Stimulated activated CD4-positive, alpha-beta T cell treated with anti-CD3 and anti-CD28 coated beads, Interleukin-12 subunit alpha, Interleukin-12 subunit beta, amount 100 ng/mL, for 48 hours (primary cell): Measurements from ENCODE around the gene CDKN2C.
"Not testable (repeated sequence)": the region's sequence is repeated elsewhere in the genome, so short reads cannot be mapped to it uniquely, and the experiment has no call there.

ENCODE experiments used
- DNase-seq, 3 donors: peaks; one replicate each; pipeline ENCODE4 v3.0.0-alpha.2; 2020; ENCODE audit warnings: low read depth in 2 of 3, low spot score in 1 of 3

The CDKN2C gene

DNA sequence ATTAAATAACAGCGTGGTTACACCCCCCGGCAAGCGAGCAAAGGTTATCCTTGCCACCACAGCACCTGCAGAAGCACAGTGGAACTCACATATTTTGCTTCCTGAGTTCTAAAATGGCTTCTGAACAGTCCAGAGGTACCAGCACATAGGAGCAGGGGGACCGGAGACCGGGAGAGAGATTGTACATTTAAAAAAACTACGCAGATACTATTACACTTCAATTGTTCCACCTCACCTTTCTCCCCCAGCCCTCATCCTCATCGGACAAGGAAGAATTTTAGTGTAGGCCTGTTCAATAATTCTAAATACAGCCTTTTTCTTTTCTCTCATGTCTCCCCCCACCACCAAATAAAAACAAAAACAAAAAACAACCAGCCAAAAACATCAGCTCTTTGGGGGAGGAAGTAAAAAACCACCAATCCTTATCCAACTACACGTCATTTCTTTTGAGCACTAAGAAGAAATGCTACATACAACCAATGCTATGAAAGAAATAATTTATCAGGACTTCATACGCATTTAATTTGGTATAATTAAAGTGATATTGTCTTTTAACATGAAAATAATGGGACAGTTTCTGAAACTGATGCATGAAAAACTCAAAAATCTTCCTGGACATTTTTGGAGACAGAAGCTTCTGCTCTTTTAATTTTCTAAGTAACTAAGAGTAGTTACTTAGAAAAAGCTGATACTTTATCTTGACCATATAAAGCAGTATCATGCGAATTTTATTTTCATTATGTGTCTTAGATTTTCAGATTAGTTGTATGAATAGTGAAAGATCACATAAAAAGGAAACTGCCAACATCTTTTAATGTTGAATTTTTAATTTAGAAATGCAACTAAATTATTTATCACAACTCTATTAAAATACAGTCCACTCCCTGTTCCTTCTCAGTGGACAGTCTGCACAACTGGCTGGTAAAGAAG, 9.1 kb downstream of the CDKN2C start:
- DNase-seq = no peak

DNA sequence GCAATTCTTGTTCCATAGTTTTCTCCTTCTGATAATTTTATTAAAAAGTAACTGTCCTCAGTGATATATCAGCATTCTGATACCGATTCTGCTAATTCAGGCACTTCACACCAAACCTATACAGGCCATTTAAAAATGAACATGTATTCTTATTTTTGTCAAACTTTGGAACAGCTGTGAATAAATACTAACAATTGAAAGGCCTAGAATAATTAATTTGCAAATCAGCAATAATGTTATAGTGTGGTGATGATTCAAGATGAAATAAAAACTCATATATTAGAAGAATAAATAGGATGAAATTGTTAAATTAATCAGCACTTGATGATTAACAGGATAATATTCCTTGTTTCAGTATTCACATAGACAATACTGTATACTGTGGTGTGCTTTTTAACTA, 9.9 kb downstream of the CDKN2C start:
- DNase-seq = no peak

DNA sequence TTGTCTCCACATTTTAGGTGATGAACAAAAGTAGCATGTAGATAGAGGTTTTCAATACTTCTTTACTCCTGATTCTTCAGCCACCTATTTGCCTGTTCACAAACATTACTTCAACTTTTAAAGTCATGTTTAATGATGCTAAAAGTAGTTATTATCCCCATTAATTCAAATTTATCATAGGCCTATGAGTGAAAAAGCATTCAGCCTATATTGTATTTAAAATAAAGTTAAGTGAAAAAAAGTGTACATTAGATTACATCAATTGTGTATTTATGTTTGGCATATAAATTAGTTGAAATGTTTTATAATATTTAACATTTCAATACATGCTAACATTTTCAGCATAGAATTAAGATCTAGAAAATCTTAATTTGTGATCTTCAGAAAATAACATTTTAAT, 10.5 kb downstream of the CDKN2C start:
- DNase-seq = no peak

DNA sequence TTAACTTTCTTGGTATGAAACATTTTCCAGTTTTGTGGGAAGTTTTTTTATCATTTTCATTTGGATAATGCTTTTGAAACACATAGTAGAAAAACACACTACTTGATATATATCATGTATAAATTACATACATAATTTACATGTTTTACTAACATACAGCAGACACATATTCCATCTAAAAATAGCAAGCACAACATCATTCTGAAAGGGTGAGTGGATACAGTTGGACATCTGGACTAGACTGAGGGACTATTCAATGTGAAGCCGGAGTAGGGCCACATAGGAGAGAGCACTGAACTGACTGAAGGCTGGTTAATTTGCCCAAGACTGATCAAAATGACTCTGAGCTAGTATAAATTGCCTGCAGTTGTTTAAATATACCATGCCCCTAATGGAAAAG, 11.7 kb downstream of the CDKN2C start:
- DNase-seq = no peak

DNA sequence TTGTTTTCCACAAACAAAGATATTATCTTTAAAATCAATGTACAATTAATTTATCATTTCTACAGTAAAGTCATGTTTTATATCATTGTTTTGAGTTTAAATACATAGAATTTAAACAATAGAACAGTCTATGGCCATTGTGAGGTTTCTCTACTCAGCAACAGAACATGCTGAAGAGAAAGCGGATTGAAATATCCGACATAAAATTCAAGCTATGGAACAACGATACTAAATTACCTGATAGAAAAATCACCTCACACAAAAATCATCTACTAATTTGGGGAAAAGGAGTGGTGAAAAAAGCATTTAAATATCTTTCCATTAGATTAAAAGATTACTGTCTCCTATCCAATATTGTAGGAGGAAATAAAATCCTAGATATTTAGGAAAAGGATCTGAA, 12.6 kb downstream of the CDKN2C start:
- DNase-seq = no peak

DNA sequence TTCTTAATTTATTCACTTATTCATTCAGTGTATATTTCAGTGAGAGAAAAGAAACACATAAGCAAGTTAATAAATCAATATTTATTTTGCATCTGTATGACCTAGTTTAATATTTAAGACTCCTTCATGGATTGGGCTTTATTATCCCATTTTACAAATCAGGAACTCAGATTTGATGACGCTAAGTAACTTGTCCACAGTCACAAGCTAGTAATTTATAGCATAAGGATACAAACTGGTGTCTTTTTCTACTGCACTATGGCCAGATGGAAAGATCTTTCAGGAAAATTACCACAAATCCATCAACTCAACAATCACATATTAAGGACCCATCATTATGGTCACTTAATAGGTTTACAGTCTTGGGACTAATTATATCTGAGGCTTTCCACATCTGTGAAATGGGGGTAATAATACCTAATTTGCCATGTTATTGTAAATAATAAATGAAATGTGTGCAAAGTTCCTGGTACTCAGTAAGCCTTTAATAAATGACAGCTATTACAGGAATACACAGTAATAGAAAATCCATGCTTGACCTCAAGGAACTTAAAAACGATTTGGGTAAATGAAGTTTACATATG, 13.3 kb downstream of the CDKN2C start:
- DNase-seq = no peak

DNA sequence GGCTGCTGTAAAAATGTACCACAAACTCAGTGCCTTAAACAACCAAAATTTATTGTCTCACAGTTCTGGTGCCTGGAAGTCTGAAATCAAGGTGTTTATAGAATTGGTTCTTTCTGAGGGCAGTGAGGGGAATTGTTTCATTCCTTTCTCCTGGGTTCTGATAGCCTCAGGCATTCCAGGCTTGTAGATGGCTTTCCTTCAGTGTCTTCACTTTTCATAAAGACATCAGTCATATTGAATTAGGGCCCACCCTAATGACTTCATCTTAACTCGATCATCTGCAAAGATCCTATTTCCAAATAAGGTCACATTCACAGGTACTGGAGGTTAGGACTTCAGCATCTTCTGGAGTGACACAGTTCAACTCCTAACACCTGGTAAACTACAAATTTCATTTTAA, 15.0 kb downstream of the CDKN2C start:
- DNase-seq = no peak

DNA sequence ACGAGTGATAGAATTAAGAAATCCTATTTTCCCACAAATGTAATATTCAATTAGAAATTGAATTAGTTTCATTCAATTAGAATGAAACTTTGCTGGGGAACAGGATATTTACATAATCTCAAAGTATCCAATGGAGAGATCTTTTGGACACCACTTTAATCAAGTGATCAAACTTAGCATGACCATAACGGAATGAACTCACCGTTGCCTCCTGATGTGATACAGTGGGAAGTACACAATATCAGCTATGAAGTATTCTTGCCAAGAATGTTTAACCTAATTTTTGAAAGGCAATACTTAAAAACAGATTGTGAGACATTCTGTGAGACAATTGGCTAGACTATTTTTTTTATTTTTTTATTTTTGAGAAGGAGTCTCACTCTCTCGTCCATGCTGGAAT, 16.6 kb downstream of the CDKN2C start:
- no peak for DNase-seq

DNA sequence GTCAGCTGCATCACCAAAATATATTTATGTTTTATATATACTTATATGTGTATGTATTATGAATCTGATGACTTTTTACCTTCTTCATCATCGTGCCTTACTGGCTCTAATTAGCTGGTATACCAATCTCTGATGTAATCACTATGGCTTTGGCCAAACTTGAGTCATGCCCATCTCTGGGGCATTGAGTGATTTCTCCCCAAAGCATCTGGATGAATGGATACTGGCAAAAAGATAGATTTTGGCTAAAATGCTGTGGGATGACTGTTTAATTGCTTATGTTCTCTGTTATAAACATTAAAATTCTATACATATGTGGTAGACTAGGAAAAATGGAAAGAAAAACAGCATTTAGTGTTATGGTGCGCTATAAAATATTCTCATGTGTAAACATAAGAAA, 19.6 kb downstream of the CDKN2C start:
- DNase-seq = no peak

DNA sequence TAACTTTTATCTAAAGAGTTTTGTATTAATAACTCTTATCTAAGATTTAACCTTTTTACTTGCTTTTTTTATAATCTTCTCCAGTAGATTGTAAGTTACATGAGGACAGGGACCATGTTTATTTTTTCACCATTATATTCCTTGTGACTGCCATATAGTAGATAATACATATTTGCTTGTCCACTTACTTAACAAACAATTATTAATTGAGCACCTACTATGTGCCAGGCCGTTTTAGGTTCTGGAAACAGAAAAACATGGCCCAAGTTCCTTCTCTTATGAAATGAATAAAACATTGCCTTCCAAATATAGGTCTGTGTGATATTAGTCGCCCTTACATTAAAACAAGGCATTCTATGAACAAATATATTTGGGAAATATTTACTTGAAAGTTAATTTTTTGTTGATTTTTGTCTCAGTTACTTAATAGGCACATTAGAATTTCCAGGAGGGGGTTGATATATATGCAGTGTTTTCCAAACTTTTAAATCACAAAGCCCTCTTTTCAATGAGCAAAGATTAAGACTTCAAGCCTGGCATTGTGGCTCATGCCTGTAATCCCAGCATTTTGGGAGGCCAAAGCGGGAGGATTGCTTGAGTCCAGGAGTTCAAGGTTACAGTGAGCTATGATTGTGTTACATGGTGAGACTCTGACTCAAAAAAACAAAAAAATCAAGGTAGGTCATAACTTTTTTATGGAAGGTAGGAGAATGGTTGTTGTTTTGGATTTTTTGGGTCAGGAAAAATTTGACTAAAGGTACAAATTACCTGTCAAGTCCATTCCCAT, 22.7 kb downstream of the CDKN2C start:
- DNase-seq = no peak

DNA sequence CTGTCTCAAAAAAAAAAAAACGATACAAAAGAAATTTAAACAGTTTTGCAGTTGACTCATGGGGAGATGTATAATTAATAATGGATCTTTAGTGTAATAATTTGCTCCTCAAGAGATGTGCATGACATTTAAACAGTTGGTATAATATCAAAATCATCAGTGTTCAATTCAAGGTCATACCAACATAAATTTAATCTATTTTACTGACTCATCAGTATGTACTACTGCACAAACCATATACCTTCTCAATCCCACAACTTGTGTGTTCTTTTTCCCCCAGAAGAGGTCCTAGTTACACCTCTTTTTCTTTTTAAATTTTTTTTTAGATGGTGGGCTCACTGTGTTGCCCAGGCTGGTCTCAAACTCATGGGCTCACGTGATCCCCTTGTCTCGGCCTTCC, 23.6 kb downstream of the CDKN2C start:
- no peak for DNase-seq

DNA sequence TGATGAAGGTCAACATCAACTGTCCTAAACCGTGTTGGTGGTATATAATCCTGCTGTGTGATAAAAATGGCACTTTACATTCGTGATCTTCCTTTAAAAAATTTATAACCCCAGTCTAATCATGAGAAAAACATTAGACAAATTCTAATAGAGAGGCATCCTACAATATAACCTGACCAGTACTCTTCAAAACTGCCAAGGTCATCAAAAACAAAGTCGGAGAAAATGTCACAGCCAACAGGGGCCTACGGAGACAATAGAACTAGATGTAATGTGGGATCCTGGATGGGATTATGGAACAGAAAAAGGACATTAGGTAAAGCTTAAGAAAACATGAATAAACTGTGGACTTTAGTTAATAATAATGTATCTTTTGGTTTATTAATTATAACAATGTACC, 25.0 kb downstream of the CDKN2C start:
- no peak for DNase-seq

DNA sequence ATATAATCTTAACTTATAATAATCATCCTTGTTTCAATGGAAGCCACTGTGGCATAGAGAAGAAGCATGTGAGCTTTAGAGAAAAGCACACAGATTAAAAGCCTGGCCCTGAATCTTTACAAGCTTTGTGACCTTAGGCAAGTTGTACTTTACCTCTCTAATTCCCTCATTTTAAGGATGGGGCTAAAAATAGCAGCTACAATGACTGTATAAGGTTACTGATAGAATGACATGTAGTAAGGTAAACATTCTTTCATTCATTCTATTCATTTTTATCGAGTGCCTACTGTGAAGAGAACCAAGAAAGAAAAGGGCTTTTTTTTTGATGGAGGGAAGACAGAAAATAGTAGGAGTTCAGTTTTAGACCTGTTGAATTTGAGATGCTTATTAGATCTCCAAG, 25.6 kb downstream of the CDKN2C start:
- DNase-seq = no peak

DNA sequence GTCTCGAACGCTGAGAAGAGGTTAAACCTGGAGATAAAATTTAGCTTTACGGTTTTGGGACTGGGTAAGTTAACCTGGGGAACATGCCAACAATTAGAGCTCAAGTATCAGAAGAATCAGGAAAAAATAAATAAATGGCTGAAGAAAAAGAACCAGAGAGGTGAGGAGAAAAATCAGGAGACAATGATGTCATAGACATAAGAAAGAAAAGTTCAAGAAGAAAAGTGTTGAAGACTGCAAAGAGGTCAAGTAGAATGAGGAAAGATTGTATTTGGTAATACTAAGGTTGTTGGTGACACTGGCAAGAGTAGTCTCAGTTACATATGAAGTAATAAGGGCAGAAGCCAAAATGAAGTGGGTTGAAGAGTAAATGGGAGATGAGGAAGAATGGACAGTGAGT, 26.0 kb downstream of the CDKN2C start:
- DNase-seq = no peak

DNA sequence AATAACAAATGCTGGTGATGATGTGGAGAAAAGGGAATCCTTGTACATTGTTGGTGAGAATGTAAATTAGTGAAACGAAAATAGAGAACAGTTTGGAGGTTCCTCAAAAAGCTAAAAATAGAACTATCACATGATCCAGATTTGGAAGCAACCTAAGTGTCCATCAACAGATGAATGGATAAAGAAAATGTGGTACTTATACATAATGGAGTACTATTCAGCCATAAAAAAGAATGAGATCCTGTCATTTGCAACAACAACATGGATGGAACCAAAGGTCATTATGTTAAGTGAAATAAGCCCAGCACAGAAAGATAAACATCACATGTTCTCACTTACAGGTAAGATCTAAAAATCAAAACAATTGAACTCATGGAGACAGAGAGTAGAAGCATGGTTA, 29.3 kb downstream of the CDKN2C start:
- DNase-seq = not testable (repeated sequence)

DNA sequence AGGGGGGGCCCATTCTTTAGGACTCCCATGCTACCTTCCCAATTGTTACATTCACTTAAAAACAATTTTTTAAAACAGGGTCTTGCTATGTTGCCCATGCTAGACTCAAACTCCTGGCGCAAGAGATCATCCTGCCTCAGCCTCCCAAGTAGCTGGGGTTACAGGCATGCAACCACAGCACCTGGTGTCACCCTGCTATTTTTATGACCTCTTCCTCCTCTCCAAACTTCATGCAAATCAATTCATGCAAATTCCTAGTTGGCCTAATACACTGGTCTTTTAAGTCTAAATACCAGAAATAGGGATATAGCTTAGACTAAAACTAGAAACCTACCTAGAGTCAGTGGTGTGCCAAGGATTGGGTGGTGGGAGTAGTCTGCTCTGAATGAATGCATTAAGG, 30.1 kb downstream of the CDKN2C start:
- DNase-seq = no peak

DNA sequence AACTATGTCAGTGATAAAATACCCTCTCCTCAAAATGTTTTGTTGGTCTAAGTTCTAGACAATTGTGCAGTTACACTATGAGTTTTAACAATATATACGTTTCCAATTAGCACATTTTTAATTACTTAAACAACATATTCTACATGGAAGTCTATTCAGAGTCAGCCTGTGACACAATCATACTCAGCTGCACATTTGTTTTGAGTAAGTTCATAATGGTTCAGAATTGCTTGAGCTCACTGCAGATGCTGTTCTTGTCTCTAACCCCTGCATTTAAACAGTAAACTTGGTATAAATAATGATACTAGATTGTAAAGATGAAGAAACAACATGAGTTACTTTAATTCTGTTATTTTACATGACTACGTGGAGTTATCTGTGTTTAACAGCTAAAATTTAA, 30.6 kb downstream of the CDKN2C start:
- no peak for DNase-seq

DNA sequence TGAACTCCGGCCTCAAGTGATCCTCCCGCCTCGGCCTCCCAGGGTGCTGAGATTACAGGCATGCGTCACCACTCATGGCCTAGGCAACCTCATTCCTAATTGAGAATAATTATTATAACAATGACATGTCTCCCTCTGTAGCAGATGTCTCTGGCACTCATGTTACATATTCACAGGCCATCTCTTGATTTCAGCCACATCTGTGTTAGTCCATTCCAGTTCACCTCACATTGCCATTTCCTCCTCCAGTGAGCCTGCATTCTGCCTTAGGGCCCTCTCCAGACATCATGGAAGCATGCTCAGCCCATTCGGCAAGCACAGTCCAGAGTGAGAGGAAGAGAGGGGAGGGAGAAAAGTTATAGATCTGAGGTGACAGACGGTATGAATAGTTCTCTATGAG, 32.5 kb downstream of the CDKN2C start:
- no peak for DNase-seq

DNA sequence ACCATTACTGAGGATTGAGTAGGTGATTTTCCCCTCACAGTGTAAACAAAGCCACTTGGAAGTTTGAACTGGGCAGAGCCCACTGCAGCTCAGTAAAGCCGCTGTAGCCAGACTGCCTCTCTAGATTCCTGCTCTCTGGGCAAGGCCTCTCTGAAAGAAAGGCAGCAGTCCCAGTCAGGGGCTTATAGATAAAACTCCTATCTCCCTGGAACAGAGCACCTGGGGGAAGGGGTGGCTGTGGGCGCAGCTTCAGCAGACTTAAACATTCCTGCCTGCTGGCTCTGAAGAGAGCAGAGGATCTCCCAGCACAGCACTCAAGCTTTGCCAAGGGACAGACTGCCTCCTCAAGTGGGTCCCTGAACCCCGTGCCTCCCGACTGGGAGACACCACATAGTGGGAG, 35.5 kb downstream of the CDKN2C start:
- not testable (repeated sequence) for DNase-seq

DNA sequence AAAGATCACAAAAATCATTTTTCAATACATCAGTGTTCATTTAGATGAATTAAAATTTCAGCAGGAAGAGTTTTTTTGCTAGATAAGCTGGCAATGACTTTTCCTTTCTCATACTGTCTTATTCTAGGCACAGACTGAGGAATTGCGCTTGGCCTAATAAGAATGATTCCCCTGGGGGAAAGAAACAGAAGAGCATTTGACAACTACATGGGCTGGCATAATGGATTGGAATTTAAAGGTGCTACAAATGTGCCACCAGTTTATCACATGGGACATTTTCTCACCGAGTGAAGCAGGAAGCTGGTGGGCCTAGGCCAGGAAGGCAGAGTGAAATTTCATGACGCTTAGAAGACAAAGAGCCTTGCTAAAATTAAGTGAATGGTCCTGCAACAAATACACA, 39.3 kb downstream of the CDKN2C start:
- DNase-seq = no peak

DNA sequence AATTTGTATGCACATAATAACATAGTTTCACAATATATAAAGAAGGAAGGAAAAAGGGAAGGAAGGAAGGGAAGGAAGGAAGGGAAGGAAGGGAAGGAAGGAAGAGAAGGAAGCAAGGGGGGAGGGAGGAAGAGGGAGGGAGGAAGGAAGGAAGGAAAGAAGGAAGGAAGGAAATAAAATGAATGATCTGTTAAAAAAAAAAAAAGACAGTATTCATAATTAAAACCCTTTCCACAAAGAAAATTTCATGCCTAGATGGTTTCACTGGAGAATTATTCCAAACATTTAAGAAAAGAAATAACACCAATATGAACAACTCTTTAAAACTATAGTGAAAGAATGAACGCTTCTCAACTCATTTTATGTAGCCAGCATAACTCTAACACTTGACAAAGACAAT, 44.8 kb downstream of the CDKN2C start:
- DNase-seq = no peak

DNA sequence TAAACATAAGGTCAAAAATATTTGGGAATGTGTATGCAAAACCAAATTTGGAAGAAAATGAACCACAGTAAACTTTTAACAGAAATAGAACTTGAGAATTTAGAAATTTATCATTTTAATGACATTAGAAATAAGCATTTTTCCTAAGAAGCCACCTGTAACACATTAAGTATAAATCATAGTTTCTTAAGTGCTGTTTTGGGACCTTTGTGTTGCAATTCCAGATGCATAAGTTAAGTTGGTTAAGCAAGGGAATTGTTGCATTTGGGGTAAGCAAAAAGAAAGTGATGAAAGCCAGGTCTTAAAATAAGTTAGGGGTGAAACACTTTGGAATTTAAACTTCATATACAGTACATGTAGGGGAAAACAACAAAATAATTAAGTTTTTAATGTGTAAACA, 49.8 kb downstream of the CDKN2C start:
- no peak for DNase-seq
